HS-5 (cell line): ENCODE measurements around the gene RPL39.
A peak's percentile ranks its signal among the peaks of the same experiment; 100 is the strongest.
"Not testable (repeated sequence)": the region's sequence is repeated elsewhere in the genome, so short reads cannot be mapped to it uniquely, and the experiment has no call there.

ENCODE experiments used
- DNase-seq: peaks from one replicate; pipeline ENCODE4 v3.0.0-alpha.2; 2012; ENCODE audit warnings: low read depth

RPL39 gene

GRCh38 chrX:119791437-119792231, at the start of gene RPL39:
Gene RPL39 (minus strand): TSS chrX:119791630. CDS start chrX:119791576, 54 bp downstream.
- peak; percentile 60 for DNase-seq

DNA sequence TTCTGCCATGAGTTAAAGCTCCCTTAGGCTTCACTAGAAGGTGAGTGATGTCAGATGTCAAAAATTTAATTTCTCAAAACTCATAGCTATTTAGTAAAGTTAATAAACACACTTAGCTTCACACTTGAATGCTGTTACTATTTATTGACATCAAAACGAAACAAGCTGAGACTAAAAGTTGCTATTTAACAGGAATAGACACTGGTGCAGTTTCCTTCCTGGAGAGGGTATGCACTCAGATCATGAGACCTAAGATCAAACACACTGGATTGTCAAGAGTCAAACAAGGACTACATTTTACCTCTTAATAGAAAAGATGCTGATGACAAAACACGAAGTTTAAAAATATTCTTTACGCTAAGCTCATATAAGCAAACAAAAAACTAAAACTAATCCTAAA, 42.5 kb upstream of the RPL39 start:
- DNase-seq: no peak

DNA sequence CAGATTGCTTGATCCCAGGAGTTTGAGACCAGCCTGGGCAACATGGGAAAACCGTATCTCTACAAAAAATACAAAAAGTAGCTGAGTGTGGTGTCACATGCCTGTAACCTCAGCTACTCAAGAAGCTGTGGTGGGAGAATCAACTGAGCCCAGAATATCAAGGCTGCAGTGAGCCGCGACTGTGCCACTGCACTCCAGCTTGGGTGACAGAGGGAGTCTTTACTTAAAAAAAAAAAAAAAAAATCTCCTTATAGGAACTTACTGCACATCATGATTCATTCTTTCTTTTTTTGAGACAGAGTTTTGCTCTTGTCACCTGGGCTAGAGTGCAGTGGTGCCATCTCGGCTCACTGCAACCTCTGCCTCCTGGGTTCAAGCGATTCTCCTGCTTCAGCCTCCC, 37.0 kb upstream of the RPL39 start:
- no peak for DNase-seq

DNA sequence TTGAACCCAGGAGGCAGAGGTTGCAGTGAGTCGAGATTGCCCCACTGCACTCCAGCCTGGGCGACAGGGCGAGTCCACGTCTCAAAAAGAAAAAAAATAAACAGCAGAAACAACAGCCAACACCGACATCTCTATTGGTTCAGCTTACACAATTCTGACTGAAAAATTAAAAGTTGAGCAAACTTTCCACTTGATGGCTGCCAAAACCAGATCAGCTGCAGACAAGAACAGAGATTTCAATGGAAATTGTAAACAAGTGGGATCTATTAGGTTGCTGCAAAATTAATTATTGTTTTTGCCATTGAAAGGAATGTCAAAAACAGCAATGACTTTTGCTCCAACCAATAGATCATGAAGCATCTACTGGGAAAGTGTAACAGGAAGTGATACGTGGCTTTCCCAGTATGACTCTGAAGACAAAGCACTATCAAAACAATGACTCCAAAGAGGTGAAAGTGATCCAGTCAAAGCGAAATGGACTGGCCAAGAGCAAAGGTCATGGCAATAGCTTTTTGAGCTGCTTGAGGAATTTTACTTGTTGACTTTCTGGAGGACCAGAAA, 35.0 kb upstream of the RPL39 start:
- peak; percentile 11 for DNase-seq

GRCh38 chrX:119824221-119824620, 32.8 kb upstream of the RPL39 start:
- not testable (repeated sequence) for DNase-seq

DNA sequence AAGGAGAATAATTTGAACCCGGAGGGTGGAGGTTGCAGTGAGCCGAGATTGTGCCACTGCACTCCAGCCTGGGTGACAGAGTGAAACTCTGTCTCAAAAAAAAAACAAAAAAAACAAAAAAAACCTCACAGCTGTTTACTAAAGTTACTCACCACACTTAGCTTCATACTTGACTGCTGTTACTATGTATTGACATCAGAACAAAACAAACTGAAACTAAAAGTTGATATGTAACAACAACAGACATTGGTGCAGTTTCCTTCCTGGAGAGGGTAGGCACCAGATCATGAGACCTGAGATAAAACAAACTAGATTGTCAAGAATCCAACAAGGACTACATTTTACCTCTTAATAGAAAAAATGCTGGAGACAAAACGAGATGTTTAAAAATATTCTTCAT, 30.3 kb upstream of the RPL39 start:
- not testable (repeated sequence) for DNase-seq

DNA sequence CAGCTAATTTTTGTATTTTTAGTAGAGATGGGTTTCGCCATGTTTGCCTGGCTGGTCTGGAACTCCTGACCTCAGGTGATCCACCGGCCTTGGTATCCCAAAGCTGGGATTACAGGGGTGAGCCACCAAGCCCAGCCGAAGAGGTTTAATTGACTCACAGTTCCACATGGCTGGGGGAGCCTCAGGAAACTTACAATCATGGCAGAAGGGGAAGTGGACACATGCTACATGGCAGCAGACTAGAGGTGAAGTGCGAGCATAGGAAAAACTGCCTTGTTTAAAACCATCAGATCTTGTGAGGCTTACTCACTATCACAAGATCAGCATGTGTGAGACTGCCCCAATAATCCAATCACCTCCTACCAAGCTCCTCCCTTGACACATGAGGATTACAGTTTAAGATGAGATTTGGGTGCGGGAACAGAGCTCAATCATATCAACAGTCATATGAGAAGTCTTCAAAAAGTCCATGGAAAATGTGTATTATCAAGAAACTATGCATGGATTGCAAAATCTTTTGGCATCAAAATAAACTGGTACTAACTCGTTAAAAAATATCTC, 25.8 kb upstream of the RPL39 start:
- DNase-seq: no peak

GRCh38 chrX:119816300-119816699, 24.9 kb upstream of the RPL39 start:
- DNase-seq: no peak

GRCh38 chrX:119809185-119809666, 17.8 kb upstream of the RPL39 start:
- no peak for DNase-seq

DNA sequence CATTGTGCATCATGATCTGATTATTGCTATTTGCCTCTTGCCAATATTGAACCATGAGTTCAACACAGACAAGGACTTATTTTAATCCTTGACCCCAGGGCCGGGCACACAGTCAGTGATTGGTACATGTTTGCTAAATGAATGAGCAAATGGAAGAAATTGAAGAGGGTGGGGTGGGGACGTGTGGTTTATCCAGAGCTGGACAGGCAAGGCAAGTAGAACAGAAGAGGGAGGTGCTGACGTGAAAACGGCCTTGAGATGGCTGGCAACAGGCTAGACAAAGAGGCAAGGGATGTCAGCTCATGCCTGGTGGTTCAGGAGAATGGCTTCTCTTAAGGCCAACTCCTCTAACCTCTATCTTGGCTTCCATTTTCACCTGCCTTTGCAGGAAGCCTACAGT, 17.0 kb upstream of the RPL39 start:
- DNase-seq: not testable (repeated sequence)

DNA sequence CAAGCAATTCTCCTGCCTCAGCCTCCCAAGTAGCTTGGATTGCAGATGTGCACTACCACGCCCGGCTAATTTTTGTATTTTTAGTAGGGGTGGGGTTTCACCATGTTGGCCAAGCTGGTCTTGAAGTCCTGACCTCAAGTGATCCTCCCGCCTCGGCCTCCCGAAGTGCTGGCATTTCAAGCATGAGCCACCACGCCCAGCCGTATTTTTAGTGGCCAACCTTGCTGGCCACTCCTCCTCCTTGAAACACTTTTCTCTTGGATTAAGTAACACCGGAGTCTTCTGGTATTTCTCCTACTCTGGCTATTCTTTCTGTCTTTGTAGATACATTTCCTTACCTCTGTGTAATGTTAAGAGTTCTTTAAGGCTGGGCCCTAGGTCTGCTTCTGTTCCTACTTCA, 11.1 kb upstream of the RPL39 start:
- no peak for DNase-seq

DNA sequence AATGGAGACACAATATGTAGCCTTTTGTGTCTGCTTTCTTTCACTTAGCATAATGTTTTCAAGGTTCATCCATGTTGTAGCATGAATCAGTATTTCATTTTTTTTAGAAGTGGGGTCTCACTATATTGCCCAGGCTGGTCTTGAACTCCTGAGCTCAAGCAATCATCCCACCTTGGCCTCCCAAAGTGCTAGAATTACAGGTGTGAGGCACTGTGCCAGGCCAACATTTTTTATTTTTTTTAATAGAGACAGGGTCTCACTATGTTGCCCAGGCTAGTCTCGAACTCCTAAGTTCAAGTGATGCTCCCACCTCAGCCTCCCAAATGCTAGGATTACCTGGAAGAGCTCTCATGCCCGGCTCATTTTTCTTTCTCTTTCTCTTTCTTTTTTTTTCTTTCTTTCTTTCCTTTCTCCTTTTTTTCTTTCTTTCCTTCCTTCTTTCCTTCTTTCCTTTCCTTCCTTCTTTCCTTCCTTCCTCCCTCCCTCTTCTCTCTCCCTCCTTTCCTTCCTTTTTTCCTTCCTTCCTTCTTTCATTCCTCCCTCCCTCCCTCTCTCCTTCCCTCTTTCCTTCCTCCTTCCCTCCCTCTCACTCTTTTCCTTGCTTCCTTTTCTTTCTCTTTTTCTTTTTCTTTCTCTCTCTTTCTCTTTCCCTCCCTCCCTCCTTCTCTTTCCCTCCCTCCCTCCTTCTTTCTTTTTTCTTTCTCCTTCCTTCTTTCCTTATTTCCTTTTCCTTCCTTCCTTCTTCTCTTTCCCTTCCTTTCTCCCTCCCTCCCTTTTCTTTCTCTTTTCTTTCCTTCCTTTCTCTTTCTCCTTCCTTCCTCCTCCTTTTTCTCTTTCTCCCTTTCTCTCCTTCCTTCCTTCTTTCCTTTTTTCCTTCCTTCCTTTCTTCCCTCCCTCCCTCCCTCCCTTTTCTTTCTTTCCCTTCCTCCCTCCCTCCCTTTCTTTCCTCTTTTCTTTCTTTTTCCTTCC, 10.1 kb upstream of the RPL39 start:
- DNase-seq: no peak

GRCh38 chrX:119790977-119791436, 423 bp downstream of the RPL39 start:
- DNase-seq: no peak

- no peak for DNase-seq
Observed at GRCh38 chrX:119784747-119785446, 6.5 kb downstream of the RPL39 start.

DNA sequence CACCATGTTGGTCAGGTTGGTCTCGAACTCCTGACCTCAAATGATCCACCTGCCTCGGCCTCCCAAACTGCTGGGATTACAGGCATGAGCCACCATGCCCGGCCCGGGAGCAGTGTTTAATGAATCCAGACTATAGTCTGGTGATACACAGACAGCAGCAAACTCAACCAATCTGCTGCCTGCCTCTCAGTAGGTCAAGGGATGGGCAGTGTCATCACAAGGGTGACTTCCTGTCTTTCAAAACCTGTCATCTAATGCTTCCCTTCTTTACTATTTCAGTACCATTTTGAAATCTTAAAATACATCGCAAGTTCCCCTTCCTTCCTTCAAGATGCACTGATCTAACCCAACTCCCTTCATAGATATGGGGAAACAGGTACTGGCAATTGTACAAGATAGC, 8.4 kb downstream of the RPL39 start:
- no peak for DNase-seq

DNA sequence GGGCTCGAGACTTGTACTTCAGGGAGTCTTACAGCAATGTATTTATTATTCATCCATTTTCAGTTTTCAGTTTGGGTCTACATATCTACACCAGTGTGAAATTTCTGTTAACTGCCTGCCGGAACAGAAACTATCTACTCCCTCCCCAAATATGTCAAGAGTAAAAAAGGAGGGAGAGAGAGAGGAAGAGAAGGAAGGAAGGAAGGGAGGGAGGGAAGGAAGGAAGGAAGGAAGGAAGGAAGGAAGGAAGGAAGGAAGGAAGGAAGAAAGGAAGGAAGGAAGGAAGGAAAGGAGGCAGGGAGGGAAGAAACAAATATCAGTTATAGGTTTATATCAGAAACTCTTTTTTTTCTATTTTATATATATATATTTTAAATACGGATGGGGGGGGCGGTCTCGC, 12.6 kb downstream of the RPL39 start:
- DNase-seq: no peak

DNA sequence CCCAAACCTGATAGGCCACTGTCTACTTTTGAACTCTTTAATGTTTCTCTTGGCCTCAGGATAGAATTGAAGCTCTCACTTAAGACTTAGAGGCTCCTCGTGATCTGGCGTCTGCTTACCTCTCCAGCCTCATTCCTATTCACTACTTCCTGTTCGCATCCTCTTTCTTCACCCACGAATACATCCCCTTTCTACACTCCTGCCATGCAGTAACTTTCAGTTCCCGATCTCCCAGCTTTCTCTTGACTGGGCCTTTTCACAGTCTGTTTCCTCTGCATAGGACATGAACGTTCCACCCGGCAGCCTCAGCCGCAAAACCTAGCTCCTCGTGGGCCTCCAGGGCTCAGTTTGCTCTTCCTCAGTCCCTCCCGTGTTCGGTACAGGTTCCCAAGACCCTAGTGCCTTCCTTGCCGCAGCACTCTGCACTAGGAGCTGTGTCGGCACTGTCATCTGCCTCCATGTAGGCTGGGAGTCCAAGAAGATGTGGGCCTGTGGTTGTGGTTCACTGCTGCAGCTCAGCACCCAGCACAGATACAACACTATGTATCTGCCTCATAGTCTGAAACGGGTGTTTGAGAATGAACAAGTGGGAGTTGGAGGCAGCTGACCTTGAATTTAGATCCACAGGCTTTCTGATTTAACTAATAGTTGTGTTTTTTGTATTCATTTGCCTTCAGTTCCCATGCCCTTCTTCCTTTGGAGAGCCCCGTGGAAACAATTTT, 15.8 kb downstream of the RPL39 start:
- no peak for DNase-seq

- DNase-seq: not testable (repeated sequence)
Observed at GRCh38 chrX:119769388-119769787, 22.0 kb downstream of the RPL39 start.

DNA sequence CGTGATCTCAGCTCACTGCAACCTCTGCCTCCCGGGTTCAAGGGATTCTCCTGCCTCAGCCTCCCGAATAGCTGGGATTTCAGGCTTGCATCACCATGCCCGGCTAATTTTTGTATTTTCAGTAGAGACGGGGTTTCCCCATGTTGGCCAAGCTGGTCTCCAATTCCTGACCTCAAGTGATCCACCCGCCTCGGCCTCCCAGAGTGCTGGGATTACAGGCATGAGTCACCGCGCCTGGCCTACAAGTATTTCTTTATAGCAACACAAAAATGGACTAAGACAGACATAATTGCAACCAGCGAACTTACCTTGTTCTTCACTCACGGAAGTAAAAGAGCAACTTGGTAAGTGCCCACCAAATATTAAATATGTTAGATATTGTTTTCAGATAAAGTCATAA, 23.0 kb downstream of the RPL39 start:
- not testable (repeated sequence) for DNase-seq

DNA sequence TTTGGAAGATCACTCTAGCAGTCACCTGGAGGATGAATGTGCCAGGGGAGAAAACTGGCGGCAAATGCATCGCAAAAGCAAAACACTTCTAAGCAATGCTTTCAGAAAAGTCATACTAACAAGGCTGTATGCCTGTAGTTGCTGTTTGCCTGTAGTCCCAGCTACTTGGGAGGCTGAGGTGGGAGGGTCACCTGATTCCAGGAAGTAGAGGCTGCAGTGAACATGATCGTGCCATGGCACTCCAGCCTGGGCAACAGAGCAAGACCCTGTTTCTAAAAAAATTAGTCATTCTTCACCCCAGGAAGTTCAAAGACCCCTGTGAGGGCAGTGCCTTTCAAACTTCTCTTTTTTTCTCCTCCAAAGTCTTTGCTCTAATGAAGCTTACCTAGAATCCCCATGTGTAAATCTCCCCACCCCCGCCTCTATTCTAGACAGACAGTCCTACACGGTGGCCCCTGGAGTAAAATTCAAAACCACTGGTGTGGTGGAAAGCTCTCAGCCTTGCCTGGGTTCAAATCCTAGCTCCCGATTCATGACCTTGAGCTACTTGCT, 27.5 kb downstream of the RPL39 start:
- DNase-seq: no peak
